ENCODE measurements around the gene CDC42BPA.
A peak's percentile ranks its signal among the peaks of the same experiment; 100 is the strongest.
"Not testable (repeated sequence)": the region's sequence is repeated elsewhere in the genome, so short reads cannot be mapped to it uniquely, and the experiment has no call there.

CDC42BPA gene

GRCh38 chr1:227318016-227318852, at the start of gene CDC42BPA:
Gene CDC42BPA, minus strand, starts transcription at chr1:227318492. Its CDS starts 1,310 bp downstream, at chr1:227317182.
- peak; percentile 18 for DNase-seq

DNA sequence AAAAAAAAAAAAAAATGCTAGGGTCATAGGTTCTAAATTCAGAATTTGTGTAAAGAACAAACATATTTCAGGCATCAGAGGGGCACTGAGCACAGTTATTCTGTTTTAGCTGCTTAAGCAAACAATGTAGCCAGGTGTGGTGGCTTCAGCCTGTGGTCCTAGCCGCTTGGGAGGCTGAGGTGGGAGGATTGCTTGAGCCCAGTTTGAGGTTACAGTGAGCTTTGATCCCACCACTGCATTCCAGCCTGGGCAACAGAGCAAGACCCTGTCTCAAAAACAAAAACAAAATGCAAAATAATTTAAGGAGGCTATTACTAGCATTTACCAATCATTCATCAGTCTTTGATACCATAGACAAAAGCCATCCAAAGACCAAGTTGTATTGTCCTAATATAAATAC, 49.7 kb upstream of the CDC42BPA start:
- DNase-seq, result no peak

DNA sequence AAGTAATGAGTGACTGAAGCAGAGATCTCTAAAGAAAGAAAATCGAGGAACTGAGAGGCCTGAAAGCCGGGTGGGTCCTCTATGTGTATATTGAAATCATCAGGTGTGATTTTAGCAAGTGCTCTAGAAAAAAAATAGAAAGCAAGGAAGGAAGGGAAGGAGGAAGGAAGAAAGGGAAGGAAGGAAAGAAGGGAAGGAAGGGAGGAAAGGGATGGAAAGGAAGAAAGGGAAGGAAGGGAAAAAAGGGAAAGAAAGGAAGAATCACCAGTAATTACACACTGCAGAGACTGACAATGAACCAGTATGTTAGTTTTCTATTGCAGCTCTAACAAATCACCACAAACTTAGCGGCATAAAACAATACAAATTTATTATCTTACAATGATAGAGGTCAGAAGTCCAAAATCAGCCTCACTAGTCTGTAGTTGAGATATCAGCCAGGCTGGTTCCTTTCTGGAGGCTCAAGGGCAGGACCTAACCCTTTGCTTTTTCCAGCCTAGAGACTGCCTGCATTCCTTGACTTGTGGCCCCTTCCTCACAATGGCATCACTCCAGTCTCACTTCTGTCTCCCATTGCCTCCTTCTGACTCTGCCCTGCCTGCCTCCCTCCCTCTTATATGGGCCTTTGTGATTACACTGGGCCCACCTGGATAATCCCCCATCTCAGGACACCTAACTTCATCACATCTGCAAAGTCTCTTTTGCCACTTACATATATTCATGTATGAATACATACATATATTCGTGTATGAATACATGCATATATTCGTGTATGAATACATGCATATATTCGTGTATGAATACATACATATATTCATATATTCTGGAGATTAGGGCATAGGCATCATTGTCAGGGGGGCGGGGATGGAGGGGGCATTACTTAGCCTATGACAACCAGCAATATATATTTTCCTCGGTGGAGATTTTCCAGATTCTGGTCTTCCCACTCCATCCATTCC, 47.5 kb upstream of the CDC42BPA start:
- DNase-seq, result no peak

GRCh38 chr1:227364657-227365056, 46.4 kb upstream of the CDC42BPA start:
- no peak for DNase-seq

DNA sequence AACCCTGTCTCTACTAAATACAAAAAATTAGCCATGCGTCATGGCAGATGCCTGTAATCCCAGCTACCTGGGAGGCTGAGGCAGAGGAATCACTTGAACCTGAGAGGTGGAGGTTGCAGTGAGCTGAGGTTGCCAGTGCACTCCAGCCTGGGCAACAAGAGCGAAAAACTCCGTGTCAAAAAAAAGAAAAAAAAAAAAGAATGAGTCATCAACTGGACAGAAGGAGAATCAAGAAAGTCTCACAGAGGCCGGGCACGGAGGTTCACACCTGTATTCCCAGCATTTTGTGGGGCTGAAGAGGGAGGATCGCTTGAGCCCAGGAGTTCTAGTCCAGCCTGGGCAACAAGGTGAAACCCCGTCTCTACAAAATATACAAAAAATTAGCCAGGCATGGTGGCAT, 45.5 kb upstream of the CDC42BPA start:
- no peak for DNase-seq

GRCh38 chr1:227362039-227362438, 43.7 kb upstream of the CDC42BPA start:
- DNase-seq, result no peak

- no peak for DNase-seq
Observed at GRCh38 chr1:227357927-227358302, 39.6 kb upstream of the CDC42BPA start.

GRCh38 chr1:227357171-227357926, 39.1 kb upstream of the CDC42BPA start:
- DNase-seq, result no peak

GRCh38 chr1:227356620-227357146, 38.4 kb upstream of the CDC42BPA start:
- DNase-seq, result no peak

DNA sequence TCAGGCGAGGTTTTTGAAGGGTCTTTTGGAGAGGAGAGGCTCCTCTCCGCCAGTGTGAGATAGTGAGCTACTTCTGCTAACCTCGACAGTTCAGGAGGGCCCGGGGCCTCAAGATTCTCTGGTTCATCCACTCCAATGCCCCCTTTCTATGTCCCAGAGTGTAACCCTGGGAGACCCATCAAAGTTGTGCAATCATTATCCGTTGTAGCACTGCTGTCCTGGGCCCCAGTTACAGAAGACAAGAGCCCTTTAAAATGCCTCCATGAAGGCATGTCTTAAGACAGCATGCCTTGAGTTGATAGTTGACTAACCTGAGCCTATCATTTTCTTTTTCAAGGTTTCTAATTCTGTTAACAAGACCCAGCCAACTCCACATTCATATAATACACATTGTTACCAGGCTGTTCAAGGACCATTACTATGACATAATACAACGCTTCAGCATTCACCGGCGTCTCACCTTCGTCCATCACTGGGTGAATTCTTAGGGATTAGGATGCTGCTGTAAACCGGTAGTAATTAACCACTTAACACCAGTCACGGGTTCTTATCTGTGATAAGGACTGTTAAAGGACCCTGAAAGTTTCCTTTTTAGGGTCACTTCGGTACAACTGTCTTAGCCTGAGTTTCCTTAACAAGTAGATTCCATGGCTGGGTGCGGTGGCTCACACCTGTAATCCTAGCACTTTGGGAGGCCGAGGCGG, 37.4 kb upstream of the CDC42BPA start:
- DNase-seq, result no peak

DNA sequence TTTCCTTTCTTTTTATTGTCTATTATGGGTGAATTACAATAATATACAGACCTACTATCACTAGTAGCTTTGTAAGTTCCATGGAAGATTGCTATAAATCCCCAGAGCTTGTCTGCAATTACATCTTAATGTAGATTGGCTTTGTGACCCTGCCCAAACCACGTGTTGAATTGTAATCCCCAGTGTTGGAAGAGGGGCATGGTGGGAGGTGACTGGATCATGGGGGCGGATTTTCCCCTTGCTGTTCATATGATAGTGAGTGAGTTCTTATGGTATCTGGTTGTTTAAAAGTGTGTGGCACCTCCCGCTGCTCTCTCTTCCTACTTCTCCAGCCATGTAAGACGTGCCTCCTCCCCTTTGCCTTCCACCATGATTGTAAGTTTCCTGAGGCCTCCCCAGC, 34.9 kb upstream of the CDC42BPA start:
- DNase-seq, result no peak

DNA sequence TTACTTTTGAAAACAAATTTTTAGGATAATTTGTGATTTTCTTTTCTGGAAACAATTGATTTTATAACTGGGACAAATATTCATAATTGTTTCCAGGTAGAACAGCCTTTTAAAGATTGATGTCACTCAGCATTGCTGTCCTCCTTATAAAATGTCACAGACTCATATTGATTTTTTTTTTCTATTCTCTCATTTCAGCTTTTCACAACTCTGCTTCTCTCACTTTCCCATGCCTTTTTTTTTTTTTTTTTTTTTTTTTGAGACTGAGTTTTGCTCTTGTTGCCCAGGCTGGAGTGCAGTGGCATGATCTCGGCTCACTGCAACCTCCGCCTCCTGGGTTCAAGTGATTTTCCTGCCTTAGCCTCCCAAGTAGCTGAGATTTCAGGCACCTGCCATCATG, 33.9 kb upstream of the CDC42BPA start:
- not testable (repeated sequence) for DNase-seq

GRCh38 chr1:227351443-227351842, 33.2 kb upstream of the CDC42BPA start:
- DNase-seq, result no peak

DNA sequence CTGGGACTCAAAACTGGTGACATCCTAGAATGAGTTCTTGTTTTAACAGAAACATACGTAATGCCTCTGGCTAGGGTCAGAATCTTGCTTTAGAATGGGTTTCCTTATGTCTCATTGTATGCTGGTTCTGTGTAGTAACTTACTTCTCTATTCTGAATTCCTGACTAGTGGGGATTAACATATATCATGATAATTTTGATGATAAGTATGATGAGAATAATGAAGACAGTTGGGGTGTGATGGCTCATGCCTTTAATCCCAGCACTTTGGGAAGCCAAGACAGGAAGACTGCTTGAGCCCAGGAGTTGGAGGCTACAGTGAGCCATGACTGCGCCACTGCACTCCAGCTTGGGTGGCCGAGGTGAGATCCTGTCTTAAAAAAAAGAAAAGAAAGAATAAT, 31.7 kb upstream of the CDC42BPA start:
- DNase-seq, result no peak

GRCh38 chr1:227343727-227344551, 25.6 kb upstream of the CDC42BPA start:
- DNase-seq, result no peak

DNA sequence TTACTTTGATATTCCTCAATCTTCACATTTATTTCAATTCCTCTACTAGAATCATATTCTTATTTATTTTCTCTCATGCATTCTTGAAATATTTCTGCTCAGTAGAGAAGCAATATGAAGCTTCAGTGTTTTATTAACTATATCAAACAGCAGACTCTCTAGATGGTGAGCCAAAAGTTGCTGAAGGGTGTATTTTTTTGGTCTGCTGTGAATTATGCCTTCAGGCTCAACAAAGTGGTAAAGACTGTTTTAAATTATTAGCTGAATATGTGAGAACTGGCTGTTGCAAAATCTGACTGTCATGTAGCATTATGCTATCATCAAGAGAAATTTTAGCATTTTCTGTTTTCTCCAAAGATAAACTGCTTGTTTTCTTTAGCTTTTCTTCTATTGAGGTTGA, 24.9 kb upstream of the CDC42BPA start:
- DNase-seq, result no peak

DNA sequence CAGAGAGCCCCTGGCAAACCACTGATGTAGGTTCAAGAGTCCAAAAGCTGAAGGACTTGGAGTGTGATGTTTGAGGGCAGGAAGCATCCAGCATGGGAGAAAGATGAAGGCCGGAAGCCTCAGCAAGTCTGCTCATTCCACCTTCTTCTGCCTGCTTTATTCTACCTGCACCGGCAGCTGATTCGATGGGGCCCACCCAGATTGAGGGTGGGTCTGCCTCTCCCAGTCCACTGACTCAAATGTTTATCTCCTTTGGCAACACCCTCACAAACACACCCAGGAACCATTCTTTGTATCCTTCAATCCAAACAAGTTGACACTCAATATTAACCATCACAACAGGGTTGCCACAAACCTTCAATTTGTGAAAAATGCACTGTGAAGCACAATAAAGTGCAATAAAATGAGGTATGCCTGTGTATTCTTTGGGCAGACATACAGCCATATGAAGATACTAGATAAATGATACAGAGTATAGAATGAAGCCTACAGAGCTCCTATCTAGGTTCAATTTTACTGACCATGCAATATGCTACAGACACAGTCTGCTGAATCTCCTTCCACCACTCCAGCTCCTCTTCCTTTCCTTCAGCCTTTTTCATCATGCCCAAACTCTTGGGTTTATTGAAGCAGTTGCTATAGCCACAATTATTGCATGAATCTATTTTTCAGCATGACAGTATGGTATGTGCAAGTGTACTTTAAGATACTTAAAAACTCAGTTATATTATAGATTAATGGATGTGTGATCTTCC, 24.0 kb upstream of the CDC42BPA start:
- DNase-seq, result no peak

GRCh38 chr1:227336136-227336535, 17.8 kb upstream of the CDC42BPA start:
- not testable (repeated sequence) for DNase-seq

- DNase-seq, result no peak
Observed at GRCh38 chr1:227335242-227336020, 17.1 kb upstream of the CDC42BPA start.

- no peak for DNase-seq
Observed at GRCh38 chr1:227333423-227333822, 15.1 kb upstream of the CDC42BPA start.

All from CD4-positive, alpha-beta T cell treated with Interleukin-10 for 1 hour (primary cell).